B cell (primary cell): ENCODE data around the gene TAL1. TPM values are rescaled to one million over a fixed set of nuclear protein-coding genes. Genes with fewer than 3 reads are reported as not detected.

Experiments
- ATAC-seq: fragments of 200-7000 bp; cut with Tn5 transposase; one replicate; pipeline ENCODE4 v1.10.0; 2021; ENCODE audit warnings: low read depth, mild to moderate bottlenecking, moderate number of reproducible peaks, moderate library complexity
- CTCF ChIA-PET: fragments of 350-600 bp; sonication (Branson Sonifier 250); formaldehyde crosslinking; loops from one replicate; lab custom pipeline; 2021; ENCODE audit warnings: antibody characterized with exemption, inconsistent platforms; lab: Charles Lee
- POLR2A ChIA-PET: fragments of 350-600 bp; sonication (Branson Sonifier 250); formaldehyde crosslinking; loops from one replicate; lab custom pipeline; 2021; ENCODE audit warnings: antibody characterized with exemption; lab: Charles Lee
- DNase-seq: peaks from one replicate; pipeline ENCODE4 v3.0.0; 2013
- H2AFZ ChIP-seq: 2 replicates; pipeline ENCODE4 v1.6.1; 2012; ENCODE audit warnings: mild to moderate bottlenecking, low read depth, low read length; ENCODE audit not compliant: insufficient read depth, poor library complexity, severe bottlenecking
- H3K27ac ChIP-seq, 2 donors: 1 replicate in 1 of 2; 2 replicates in 1 of 2; pipeline ENCODE4 v1.5.1; 2012 to 2013; ENCODE audit warnings: low read length in 2 of 2, mild to moderate bottlenecking in 2 of 2, moderate library complexity in 1 of 2
- H3K27me3 ChIP-seq, 4 experiments: fragments of 200-600 bp in 1 of 4; sonication (generic) in 1 of 4; replicated peaks in 1 of 4; 1 replicate in 2 of 4; 2 replicates in 2 of 4; pipeline versions ENCODE4 v1.6.1 to v1.7.0; 2013 to 2016; ENCODE audit warnings: low read length in 3 of 4, mild to moderate bottlenecking in 2 of 4, mixed read lengths in 1 of 4, moderate library complexity in 1 of 4; ENCODE audit not compliant: insufficient read depth in 4 of 4, control insufficient read depth in 3 of 4; ENCODE audit errors: control extremely low read depth in 1 of 4
- H3K36me3 ChIP-seq, 2 experiments: replicated peaks in 1 of 2; 1 replicate in 1 of 2; 2 replicates in 1 of 2; pipeline versions ENCODE4 v1.6.1 to v1.7.1; 2013; ENCODE audit warnings: low read length in 1 of 2; ENCODE audit not compliant: insufficient read depth in 2 of 2, control insufficient read depth in 1 of 2; ENCODE audit errors: control extremely low read depth in 1 of 2, extremely low read depth in 1 of 2
- H3K4me1 ChIP-seq, 2 donors: fragments of 200-600 bp in 1 of 2; sonication (generic) in 1 of 2; 1 replicate in 1 of 2; 2 replicates in 1 of 2; pipeline versions ENCODE4 v1.5.1 to v1.6.1; 2013 to 2017; ENCODE audit warnings: low read length in 2 of 2; ENCODE audit not compliant: control insufficient read depth in 2 of 2, insufficient read depth in 2 of 2
- H3K4me2 ChIP-seq: replicated peaks from 2 replicates; pipeline ENCODE3; 2012; ENCODE audit warnings: mild to moderate bottlenecking, low read depth, low read length; ENCODE audit not compliant: poor library complexity, severe bottlenecking
- H3K4me3 ChIP-seq, 5 experiments: fragments of 200-600 bp in 1 of 5; sonication (generic) in 1 of 5; 1 replicate in 3 of 5; 2 replicates in 2 of 5; pipeline versions ENCODE4 v1.5.1 to v1.7.0; 2011 to 2016; ENCODE audit warnings: low read length in 4 of 5, mild to moderate bottlenecking in 4 of 5, low read depth in 2 of 5, control low read depth in 1 of 5, moderate library complexity in 1 of 5; ENCODE audit not compliant: insufficient read depth in 1 of 5; ENCODE audit errors: control extremely low read depth in 1 of 5, extremely low read depth in 1 of 5
- H3K79me2 ChIP-seq: fragments of 200-600 bp; sonication (generic); one replicate; pipeline ENCODE4 v1.6.0; 2016; ENCODE audit warnings: low read length; ENCODE audit not compliant: control insufficient read depth, insufficient read depth
- H3K9ac ChIP-seq: fragments of 200-600 bp; sonication (generic); 2 replicates; pipeline ENCODE4 v1.6.1; 2017; ENCODE audit warnings: mild to moderate bottlenecking, low read length, moderate library complexity
- H3K9me3 ChIP-seq, 3 donors: one replicate each; pipeline versions ENCODE4 v1.6.1 to v1.7.1; 2013; ENCODE audit warnings: low read length in 2 of 3; ENCODE audit not compliant: control insufficient read depth in 2 of 3, insufficient read depth in 1 of 3; ENCODE audit errors: control extremely low read depth in 1 of 3
- H4K20me1 ChIP-seq: 2 replicates; pipeline ENCODE4 v1.6.0; 2012; ENCODE audit warnings: mild to moderate bottlenecking, low read length; ENCODE audit not compliant: insufficient read depth, control insufficient read depth, poor library complexity, severe bottlenecking
- H3K27ac Mint-ChIP-seq: one replicate; pipeline ENCODE4 v1.8.0; 2021; ENCODE audit warnings: mixed read lengths
- H3K27me3 Mint-ChIP-seq: one replicate; pipeline ENCODE4 v1.8.0; 2021; ENCODE audit warnings: mixed read lengths
- H3K4me1 Mint-ChIP-seq: one replicate; pipeline ENCODE4 v1.8.0; 2021; ENCODE audit warnings: mixed read lengths
- H3K4me3 Mint-ChIP-seq: one replicate; pipeline ENCODE4 v1.8.0; 2021; ENCODE audit warnings: mixed read lengths
- H3K9me3 Mint-ChIP-seq: one replicate; pipeline ENCODE4 v1.8.0; 2022; ENCODE audit warnings: mixed read lengths; ENCODE audit not compliant: insufficient read depth
- EZH2 ChIP-seq: IDR thresholded peaks from 2 replicates; pipeline ENCODE4 v1.6.1; 2012; ENCODE audit warnings: borderline replicate concordance, low read depth, mild to moderate bottlenecking, moderate library complexity, low read length; ENCODE audit not compliant: insufficient read depth, poor library complexity, severe bottlenecking
- WGBS: methylation state at CpG from one replicate; pipeline ENCODE4 v1.1.5; 2013; ENCODE audit warnings: missing lambda C conversion rate; ENCODE audit not compliant: insufficient coverage; 5-methylcytosine and 5-hydroxymethylcytosine counted together
- intact Hi-C: fragments of 100-400 bp; cut with micrococcal nuclease; formaldehyde crosslinking; loops from one replicate; pipeline ENCODE4 v1.10.0; 2022
- polyA plus RNA-seq: library from polyadenylated mRNA; depleted of rRNA; stranded (reverse); fragments of >200 nt; gene quantifications from 2 replicates; pipeline ENCODE4 v1.2.3, GENCODE V29; 2012
- total RNA-seq, 2 donors: library from RNA; stranded (reverse); fragments of 120-200 nt in 1 of 2; gene quantifications; 1 replicate in 1 of 2; 2 replicates in 1 of 2; pipeline versions ENCODE4 v1.2.3 to v1.2.4, GENCODE V29; 2013 to 2022
- TF ChIP-seq, protein P1 (sequence below): fragments of 200-600 bp; IDR thresholded peaks from one replicate; pipeline ENCODE4 v1.8.0; 2022; ENCODE audit warnings: antibody characterized with exemption, mild to moderate bottlenecking

Gene TAL1
- total and polyA plus RNA-seq, 2 donors (not counting 1 experiment from before 2014, with no cell fraction given), result not detected

DNA sequence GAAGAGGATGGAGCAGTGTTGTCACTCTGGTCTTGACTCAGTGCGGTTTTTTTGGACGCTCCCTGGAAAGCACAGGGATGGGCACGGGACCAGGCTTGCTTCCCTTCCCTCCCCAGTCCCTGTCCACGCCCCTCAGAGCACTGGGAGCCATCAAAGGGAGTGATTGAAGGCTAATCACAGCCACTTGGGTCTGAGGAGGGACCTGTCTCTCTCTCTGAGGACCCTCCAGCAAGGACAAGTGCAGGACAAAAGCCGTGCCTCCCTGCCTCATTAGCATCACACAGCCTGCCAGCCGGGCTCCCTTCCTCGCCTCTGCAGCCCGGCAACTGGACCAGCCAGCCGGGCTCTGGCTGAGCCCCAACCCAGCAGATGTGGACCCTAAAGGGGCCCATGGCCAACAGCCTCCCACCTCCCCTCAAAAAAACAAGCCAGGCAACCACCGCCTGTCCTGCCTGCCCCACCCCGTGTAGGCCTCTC, 23.6 kb downstream of the TAL1 start:
- H3K27me3 Mint-ChIP-seq, result peaks cover 40% of the 10 kb centered on the region
- Histone ChIP-seq H2AFZ (no peak overlapping the region), H3K36me3 (no peaks in the 10 kb centered on the region), H3K79me2 (no peaks in the 10 kb centered on the region), H3K4me3 (no peak overlapping the region), H3K4me1 (no peaks in the 10 kb centered on the region), H3K9ac (no peak overlapping the region), H3K9me3 (no peaks in the 10 kb centered on the region), H3K27me3 (peaks cover 0 to 10% (median 0%) of the 10 kb centered on the region in 4 experiments), H3K4me2 (no peak overlapping the region), H4K20me1 (no peaks in the 10 kb centered on the region), H3K27ac (no peak overlapping the region)
- no peaks in the 10 kb centered on the region for H3K9me3 Mint-ChIP-seq
- 85% methylated on average over 9 of the region's 11 CpGs for WGBS
- H3K4me3 Mint-ChIP-seq, result no peak overlapping the region
- CTCF ChIA-PET, result interaction anchor here (1.4 kb wide), 1 partner anchor 16 kb away, joined by 6 read pairs; no protein-coding TSS in a partner anchor
- POLR2A ChIA-PET, result no interaction called here
- ATAC-seq, result no peak
- H3K4me1 Mint-ChIP-seq, result peaks cover 3% of the 10 kb centered on the region
- H3K27ac Mint-ChIP-seq, result no peak overlapping the region
- intact Hi-C loops, result no loop called here
- DNase-seq, result no peak
- TF ChIP-seq EZH2, result no peak
- TF ChIP-seq, protein P1, sequence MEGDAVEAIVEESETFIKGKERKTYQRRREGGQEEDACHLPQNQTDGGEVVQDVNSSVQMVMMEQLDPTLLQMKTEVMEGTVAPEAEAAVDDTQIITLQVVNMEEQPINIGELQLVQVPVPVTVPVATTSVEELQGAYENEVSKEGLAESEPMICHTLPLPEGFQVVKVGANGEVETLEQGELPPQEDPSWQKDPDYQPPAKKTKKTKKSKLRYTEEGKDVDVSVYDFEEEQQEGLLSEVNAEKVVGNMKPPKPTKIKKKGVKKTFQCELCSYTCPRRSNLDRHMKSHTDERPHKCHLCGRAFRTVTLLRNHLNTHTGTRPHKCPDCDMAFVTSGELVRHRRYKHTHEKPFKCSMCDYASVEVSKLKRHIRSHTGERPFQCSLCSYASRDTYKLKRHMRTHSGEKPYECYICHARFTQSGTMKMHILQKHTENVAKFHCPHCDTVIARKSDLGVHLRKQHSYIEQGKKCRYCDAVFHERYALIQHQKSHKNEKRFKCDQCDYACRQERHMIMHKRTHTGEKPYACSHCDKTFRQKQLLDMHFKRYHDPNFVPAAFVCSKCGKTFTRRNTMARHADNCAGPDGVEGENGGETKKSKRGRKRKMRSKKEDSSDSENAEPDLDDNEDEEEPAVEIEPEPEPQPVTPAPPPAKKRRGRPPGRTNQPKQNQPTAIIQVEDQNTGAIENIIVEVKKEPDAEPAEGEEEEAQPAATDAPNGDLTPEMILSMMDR, result no peak

GRCh38 chr1:47207803-47208373, 24.1 kb downstream of the TAL1 start:
- no peaks in the 10 kb centered on the region for H3K36me3 ChIP-seq
- ChIA-PET CTCF (interaction anchor here (1.4 kb wide), 1 partner anchor 15 kb away, joined by 6 read pairs; no protein-coding TSS in a partner anchor), POLR2A (no interaction called here)
- no peak overlapping the region for H2AFZ ChIP-seq
- H3K79me2 ChIP-seq, result no peaks in the 10 kb centered on the region
- ATAC-seq (no peak), DNase-seq (no peak)
- intact Hi-C loops, result no loop called here
- no peak overlapping the region for H3K27ac ChIP-seq
- Mint-ChIP-seq H3K4me3 (no peak overlapping the region), H3K4me1 (peaks cover 6% of the 10 kb centered on the region), H3K27me3 (peaks cover 44% of the 10 kb centered on the region), H3K9me3 (peaks cover 3% of the 10 kb centered on the region), H3K27ac (no peak overlapping the region)
- peaks cover 0 to 10% (median 0%) of the 10 kb centered on the region in 4 experiments for H3K27me3 ChIP-seq
- no peaks in the 10 kb centered on the region for H4K20me1 ChIP-seq
- no peak overlapping the region for H3K9ac ChIP-seq
- H3K4me3 ChIP-seq, result no peak overlapping the region
- no peaks in the 10 kb centered on the region for H3K4me1 ChIP-seq
- WGBS, result 75% methylated on average over 6 of the region's 8 CpGs
- no peak for TF ChIP-seq EZH2
- TF ChIP-seq, protein P1, result no peak
- no peak overlapping the region for H3K4me2 ChIP-seq
- no peaks in the 10 kb centered on the region for H3K9me3 ChIP-seq
